GM19455 (cell line): ENCODE data around the gene PAFAH2.
"Not testable (repeated sequence)": the region's sequence is repeated elsewhere in the genome, so short reads cannot be mapped to it uniquely, and the experiment has no call there.

Experiments
- ATAC-seq: cut with Tn5 transposase; IDR thresholded peaks from one replicate; pipeline ENCODE4 v1.9.1; 2021; ENCODE audit not compliant: unreplicated experiment

Gene PAFAH2

DNA sequence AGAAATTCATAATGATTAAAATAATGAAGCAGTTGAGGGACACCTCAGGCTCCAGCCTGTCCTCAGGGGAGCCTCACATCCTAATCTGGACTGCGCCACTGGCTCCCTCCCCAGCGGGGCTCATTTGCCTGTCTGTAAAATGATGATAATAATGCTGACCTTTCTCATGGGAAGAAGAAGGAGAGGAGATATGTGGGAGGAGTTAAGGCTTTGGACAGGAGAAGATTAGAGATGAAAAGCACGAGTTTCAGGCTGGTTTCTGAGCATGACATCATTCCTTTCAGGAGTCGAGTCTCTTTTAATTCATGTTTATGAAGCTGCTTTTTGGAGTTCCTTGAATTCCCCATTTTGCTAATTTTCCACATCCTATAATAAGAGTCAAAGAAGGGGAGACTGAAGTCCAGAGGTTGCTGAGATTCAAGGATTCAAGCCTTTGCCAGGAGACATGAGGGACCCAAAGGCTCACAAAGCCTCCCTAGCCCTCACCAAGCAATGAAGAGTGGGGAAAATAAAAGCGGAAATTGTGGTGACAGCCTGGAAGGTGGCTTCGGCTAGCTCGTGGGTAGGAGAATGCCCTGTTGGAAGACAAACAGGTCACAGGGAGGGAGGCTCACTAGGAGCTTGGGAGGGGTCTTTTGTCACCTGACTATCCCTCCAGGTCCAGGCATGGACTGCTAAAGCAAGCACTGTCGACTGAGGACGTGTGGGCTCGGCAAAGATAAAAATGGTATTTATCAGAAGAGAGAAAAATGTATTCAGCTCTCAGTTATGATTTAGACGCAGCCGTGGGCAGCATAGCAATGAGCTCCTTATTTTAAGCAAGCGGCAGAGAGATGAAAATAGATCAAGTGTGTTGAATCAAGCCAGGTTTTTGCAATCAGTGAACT is 64.1 kb downstream of the PAFAH2 start:
- ATAC-seq = no peak

DNA sequence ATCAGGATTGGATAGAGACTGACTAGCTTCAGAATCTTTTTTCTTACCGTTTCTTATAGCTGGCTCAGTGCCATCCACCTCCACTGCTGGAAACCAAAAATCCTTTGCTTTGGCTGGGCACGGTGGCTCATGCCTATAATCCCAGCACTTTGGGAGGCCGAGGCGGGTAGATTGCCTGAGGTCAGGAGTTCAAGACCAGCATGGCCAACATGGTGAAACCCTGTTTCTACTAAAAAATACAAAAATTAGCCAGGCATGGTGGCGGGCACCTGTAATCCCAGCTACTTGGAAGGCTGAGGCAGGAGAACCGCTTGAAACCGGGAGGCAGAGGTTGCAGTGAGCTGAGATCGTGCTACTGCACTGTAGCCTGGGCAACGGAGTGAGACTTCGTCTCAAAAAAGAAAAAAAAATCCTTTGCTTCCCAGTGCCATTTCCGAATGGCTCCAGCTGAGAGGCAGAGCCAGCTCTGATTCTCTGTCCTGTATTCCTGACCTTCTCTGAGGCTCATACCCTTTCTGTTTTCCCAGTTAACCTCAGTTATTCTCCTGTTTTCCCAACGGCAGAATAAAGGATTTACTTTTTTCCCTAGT is 65.0 kb downstream of the PAFAH2 start:
- not testable (repeated sequence) for ATAC-seq

DNA sequence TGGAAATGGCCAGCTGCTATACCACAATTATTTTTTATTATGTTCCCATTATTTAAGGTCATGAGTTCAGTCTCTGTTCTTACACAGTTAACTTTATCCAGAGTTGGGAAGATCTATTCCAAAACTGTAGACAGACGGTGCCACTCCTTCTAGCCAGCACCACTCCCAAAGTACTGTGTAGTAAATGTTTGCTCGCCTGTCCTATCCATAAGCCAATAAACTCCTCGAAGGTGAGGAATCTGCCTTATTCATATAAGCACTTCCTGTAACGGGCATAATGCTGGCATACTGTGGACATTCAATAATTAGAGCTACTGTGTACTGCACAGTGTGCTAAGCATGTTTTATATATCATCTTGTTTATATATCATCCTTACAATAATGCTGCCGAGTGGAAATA is 65.5 kb downstream of the PAFAH2 start:
- ATAC-seq = no peak

DNA sequence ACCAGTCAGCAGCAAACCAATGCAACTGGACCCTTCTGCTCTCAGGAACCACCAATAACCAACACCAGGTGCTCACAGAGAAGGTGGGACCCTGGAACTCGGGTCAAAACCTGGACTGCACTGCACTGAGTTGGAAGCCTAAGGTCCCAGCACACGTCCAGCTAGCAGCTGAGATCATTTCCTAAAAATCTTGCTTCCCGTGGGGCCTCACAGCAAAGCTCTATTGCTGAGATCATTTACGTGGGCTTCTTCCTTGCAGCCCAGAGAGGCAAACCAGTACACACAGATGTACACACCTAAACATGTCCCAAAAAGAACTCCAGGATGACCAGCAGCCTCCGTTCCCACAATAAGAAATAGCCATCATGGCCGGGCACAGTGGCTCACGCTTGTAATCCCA is 68.8 kb downstream of the PAFAH2 start:
- no peak for ATAC-seq

DNA sequence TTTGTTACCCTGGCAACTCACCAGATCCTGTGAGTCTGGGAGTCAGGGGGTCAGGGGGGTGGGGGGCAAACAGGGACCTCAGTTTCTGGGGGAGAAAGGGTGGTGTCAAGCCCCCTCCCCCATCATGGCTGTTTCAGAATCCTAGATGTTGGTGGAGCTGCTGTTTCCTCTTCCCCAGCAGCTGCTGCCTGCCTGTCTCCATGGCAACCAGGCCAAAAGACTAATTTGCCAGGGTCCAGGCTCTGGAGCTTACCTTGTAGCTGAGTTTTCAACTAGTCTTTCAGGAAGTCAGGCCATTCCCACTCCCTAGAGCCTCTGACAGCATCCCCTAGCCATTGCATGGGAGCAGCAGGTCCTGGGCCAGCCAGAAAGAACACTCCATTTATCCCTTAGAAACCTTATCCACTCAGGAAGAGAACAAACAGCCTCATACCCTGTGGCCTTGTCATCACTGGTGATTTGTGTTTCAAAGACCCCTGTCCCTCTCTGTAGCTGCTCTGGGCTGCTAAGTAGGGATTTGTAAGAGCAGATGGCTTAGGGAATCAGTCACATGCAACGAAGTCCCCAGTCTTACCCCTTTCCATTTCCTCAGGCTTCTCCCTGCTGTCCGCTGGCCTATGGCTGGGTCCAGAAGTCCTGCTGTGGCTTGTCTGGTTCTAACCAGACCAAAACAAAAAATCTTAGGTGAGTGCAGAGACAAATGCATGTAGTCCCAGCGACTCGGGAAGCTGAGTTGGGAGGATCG is 70.2 kb downstream of the PAFAH2 start:
- no peak for ATAC-seq

DNA sequence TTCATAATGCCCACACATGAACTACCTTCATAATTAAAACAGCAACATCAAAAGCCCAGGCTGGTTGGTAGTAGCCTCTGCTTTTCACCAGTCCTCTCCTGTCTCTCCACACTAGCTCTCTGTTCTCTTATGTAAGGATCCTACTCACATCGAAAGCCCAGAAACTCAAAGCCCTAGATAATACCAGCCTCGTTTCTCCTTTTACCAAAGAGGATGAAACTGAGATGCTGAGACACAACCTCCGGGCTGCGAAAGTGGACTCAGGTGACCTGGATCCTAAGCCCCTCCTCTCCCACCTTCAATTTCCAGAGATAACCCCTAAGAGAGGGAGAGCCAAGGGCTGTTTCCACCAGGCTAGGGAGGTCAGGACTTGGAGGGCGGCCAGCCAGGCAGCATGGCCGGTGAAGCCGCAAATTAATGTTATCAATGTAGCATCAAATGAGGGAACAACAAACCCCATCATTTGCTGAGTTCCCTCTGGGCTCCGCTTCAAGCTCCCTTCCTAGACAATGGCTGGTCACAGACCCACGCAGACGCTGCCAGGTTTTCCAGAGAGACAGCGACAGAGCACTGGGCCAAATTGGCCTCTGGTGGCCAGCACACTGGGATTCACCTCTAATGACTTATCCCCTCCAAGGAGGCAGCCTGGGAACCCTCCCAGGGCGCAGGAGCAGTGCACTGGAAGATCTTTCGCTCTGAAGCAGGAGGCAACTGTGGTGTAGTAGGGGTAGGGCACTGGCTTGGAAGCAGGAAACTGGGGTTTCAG is 70.9 kb downstream of the PAFAH2 start:
- ATAC-seq = no peak

DNA sequence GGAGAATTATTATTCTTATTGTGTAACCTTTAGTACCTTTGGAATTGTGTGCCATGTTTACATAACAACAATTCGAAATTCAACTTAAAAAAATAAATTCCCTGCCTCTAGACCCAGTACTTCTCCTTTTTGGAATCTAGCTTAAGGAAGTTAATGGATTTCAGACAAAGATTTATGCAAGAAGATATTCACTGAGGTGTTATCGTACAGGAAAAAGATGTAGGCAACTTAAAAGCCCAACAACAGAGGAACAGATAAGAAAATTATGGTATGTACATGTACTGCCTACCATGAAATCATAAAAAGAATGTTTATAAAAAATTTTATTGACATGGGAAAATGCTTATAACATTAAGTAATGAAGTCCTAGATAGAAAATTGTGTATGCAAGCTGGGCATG is 73.4 kb downstream of the PAFAH2 start:
- no peak for ATAC-seq

DNA sequence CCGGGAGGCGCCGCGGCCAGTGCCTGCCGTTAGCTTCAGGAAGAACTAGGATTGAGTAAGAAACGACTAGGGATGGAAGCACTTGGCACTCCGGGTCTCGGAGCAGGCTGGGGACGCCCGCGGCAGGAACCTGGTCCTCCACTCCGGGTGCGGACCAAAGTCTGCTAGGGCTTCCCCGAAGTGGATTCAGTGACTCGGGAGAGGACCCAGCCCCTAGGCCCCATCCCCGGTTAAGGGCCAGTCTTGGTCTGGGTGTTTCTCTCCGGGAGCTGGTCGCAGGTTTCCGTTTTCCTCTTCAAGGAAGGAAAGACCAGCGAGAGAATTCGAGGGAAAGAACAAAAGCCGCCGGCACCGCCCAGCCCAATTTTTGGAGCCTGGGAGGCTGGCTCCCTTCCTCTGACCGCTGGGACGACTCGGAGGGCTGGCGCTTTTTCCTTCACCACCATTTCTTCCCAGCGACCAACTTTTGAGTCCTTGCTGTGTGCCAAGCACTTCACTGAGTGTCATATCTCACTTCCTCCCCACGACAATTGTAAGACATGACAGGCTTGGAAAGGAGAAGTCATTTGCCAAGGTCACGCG is 74.8 kb downstream of the PAFAH2 start:
- no peak for ATAC-seq

DNA sequence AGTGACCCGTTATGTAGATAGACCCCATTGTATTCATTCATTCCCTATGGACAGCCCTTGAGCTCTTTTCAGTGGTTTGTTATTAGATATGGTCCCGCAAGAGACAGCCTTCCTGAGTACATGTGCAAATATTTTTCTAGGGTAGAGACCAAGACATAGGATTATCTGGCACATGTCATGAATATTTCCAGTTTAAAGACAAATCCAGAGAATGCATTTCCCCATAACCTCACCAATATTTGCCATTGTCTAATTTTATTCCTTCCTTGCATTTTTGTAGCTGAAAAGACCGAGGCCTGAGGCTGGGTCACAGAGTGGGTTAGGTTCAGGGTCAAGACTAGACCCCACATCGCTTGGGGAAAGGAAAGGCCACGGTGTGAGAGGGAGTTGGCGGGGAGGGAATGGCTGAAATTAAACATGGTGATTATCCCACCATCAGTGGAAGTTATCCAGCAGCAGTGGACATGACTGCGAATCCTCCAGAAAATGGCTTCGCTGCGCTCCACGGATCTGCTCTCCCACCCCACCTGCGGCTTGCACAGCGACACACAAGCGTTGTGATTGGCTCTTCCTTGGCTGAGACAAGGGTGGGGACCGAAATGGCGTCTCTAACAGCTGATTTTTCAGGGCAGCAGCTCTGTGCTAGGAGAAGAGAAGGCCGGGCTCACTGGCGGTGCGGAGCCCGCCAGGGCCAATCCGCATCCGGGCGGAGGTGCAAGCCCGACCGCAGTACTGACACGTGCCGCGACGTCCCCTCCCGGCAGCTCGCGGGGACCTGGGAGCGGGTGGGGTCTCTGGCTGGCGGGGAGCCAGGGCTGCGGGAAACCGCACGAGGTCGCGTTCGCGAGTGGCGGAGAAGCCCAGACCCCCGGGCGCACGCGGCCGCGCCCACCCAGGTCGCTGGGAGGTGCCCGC is 75.5 kb downstream of the PAFAH2 start:
- ATAC-seq = no peak

DNA sequence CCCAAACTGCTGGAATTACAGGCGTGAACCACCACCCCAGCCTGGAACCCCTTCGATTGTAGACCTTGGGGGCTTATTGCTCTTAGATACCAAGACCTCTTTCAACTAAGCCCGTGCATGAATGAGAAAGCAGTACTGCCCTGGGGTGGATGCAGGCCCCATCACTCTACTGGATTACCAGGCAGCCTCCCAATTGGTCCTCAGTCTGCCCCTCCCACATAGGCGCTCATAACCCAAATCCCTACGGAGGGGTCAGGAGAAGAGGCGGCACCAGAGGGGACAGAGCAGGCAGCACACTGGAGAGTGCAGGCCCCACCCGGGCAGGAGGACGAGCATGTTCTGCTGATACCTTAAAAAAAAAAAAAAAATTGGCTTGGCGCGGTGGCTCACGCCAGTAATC is 79.2 kb downstream of the PAFAH2 start:
- ATAC-seq = no peak

DNA sequence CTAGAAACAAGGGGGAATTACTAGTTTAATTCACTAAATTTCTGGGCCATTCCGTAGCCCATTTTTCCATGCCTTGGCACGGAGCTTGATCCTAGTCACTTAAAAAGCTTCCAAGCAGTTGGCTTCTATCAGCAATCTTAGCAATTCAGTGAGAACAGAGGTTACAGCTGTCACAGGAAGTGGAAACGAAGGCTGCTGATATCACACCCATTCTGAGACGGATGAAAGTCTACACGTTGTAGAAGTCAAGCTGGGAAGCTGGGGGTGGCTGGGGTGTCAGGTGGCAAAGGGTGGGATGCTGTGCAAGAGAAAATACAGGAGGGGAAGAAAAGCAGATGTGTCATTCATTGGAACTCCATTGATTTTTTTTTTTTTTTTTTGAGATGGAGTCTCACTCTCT is 79.9 kb downstream of the PAFAH2 start:
- ATAC-seq = no peak

DNA sequence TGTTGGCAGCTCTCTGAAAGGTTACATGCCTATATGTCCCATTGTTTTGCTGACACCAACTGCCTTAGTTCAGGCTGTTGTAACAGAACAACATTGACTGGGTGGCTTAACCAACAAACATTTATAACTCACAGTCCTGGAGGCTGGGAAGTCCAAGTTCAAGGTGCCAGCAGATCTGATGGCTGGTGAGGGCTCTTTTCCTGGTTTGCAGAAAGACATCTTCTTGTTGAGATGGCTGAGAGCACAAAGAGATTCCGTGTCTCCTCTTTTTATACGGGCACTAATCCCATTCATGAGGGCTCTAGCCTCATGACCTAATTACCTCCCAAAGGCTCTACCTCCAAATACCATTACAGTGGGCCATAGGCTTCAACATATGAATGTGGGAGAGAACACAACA is 81.4 kb downstream of the PAFAH2 start:
- ATAC-seq = no peak

DNA sequence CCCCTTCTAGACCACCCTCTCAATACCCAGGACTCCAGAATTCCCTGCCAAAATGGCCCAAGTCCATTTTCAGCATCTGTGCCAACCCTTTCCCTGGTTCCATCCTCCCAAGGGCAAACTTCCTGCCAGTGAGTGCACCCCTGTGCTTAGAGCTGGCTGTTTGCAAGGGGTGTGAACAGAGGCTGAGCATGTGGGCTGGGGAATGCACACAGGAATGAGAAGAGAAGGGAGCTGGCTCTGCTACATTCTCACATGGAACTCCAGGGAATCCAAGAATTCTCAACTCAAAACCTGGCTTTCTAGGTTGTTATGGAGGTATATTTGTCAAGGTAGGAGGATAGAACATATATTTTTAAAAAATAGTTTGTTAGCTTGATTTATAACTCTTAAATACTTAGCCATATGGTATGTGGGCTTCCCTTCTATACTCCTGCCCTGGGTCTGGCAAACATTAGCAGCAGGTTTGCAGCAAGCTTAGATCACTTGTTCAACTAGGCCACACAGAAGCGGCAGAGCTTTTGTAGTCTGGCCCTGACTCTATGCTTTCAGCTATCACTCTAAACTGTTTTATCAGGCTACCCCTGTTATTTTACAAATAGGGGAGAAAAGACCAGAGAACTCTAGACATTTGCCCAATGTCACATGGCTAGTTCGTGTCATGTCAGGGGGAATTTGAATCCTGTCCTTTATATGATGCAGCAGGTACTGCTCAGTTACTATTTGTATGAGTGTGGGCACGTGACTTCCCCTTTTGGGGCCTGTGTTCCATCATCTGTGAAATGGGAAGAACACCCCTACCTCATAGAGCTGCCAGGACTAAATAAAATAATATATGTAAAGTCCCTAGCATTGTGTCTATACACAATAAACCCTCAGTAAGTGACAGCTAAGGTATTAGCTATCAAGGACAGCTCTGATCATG is 83.5 kb downstream of the PAFAH2 start:
- ATAC-seq = no peak

DNA sequence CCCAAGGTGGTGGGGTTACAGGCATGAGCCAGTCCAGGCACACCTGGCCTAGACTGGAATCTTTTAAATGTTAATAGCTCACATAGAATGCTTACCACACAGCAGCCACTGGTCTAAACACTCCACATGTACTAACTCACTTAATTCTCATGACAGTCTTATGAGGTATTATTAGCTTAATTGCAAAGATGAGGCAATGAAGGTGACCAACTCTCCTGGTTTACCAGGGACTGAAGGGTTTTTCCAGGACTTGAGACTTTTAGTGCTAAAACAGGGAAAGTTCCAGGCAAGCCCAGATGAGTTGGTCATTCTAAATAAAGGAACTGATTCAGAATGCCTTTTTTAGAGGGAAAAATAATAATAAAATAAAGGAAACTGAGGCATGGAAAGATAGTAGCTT is 84.7 kb downstream of the PAFAH2 start:
- no peak for ATAC-seq

DNA sequence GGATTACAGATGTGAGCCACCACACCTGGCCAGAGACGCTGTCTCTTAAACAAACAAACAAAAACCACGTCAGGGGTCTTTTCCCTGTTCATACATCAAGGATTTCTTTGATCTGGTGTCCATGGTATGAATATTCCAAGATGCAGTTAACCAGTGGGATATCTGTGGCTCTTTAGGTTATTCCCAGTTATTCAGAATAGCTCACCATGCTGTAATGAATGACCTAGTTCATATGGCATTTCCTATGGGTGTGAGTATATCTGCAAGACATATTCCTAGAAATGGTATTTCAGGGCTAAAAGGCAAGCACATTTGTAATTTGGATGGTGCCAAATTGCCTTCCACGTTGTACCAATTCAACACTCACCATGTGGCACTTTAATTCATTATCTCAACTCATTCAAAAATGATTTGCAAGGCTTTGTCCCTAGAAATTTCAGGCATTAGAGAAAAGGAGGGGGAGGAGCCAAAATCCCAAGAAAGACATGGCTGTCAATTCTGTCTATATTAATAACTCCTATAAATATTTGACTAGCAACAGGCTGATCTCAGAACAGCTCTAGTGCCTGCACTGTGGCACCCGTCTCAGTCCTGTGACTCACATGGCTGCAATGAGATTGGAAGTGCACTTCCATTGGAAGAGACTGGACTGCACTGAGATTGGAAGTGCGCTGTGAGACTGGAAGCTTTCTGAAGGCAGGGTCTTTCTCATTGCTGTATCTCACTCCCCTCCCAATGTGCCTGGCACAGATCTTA is 85.6 kb downstream of the PAFAH2 start:
- ATAC-seq = no peak

DNA sequence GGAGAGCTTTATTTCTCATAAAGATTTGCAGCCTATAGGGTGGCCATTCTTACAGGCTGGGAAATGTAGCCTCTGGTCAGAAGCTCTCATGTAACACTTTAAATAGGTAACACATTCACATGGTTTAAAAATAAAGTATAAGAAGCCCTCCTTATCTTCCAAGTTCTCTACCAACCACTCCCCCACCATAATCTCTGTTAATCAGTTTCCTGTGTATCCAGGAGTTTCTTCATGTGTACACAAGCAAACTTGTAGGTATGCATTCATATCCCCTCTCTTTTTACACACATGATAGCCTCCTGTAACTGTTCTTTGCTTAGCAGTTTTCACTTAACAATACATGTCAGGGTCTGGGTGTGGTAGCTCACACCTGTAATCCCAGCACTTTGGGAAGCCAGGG is 86.7 kb downstream of the PAFAH2 start:
- ATAC-seq = no peak
